RWPE2 (cell line): ENCODE results near the gene TMEM256.

ENCODE experiments used
- ATAC-seq: fragments of 200-7000 bp; cut with Tn5 transposase; 3 replicates; pipeline ENCODE4 v1.9.1; 2021; ENCODE audit warnings: low read depth
- DNase-seq: peaks from one replicate; pipeline ENCODE4 v3.0.0-alpha.2; 2020; ENCODE audit warnings: low spot score
- H3K27ac ChIP-seq: fragments of 450-650 bp; 2 replicates; pipeline ENCODE4 v1.5.1; 2017; ENCODE audit warnings: mild to moderate bottlenecking; ENCODE audit not compliant: poor library complexity, severe bottlenecking
- H3K27me3 ChIP-seq: fragments of 250-450 bp; sonication (Bioruptor Pico); 2 replicates; pipeline ENCODE4 v1.5.1; 2021; ENCODE audit warnings: mild to moderate bottlenecking, moderate library complexity; ENCODE audit not compliant: insufficient read depth, poor library complexity, severe bottlenecking
- H3K36me3 ChIP-seq: fragments of 250-450 bp; sonication (Bioruptor Pico); 2 replicates; pipeline ENCODE4 v1.5.1; 2020; ENCODE audit warnings: low read depth, mild to moderate bottlenecking, moderate library complexity
- H3K4me1 ChIP-seq: fragments of 250-450 bp; sonication (Bioruptor Pico); 2 replicates; pipeline ENCODE4 v1.5.1; 2021; ENCODE audit warnings: mild to moderate bottlenecking, moderate library complexity; ENCODE audit not compliant: insufficient read depth, poor library complexity, severe bottlenecking
- H3K4me3 ChIP-seq: fragments of 250-450 bp; sonication (Bioruptor Pico); 2 replicates; pipeline ENCODE4 v1.5.1; 2021; ENCODE audit warnings: mild to moderate bottlenecking, moderate library complexity; ENCODE audit not compliant: severe bottlenecking
- H3K9me3 ChIP-seq: fragments of 250-450 bp; sonication (Bioruptor Pico); 2 replicates; pipeline ENCODE4 v1.5.1; 2021; ENCODE audit warnings: mild to moderate bottlenecking, moderate library complexity; ENCODE audit not compliant: severe bottlenecking
- TF ChIP-seq, protein P1 (sequence below): fragments of 450-650 bp; IDR thresholded peaks from one replicate; pipeline ENCODE4 v1.5.1; 2017; ENCODE audit warnings: mild to moderate bottlenecking, moderate library complexity; ENCODE audit not compliant: poor library complexity, severe bottlenecking

Gene TMEM256

DNA sequence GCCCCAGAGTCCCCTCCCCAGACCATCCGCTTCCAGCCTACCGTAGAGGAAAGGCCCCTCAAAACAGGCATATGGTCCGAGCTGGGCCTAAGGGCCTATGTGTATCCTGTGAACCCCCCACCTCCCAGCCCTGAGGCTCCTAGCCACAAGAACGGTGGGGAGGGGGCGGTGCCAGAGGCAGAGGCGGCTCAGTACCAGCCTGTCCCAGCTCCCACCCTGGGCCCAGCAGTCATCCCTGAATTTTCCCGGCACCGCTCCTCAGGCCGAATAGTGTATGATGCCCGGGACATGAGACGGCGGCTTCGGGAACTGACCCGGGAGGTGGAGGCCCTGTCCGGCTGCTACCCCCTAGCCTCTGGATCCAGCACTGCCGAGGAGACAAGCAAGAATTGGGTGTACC, 17.3 kb upstream of the TMEM256 start:
- H3K36me3 ChIP-seq, result no peaks in the 10 kb centered on the region
- ATAC-seq (no peak), DNase-seq (no peak)

DNA sequence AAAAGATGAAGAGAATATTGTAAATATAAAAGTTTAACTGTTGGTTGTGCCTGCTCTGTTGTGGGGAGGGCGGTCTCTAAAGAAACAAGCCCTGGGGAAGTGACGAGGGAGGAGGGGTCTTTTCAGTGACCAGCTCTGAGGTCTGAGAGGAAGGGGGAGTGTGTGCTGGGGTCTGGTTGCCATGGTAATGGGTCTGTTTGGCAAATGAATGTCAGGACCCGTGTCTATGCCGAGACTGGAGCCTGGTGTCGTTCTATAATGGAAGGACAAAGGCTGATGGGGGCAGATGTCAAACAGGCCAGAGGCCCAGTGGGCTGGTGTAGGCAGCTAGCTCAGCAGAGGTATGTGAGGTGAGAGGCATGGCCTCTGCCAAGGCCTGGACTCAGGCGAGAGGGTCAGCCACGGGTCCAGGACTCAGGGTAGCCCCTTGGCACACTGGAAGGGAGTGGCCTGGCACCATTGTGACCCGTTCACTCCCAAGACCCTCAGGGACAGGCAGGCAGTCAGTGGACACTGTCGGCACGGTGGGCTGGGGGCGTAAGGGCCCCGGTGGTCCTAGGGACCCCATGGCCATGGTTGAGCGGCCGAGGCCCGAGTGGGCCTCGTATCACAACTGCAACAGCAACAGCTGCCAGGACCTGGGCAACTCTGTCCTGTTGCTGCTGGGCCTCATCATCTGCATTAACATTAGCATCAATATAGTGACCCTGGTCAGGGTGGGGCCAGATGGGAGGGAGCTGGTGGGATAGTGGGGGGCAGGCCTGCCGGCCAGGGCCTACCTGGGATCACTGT, 16.1 kb upstream of the TMEM256 start, which contains the start of gene SPEM1:
Gene SPEM1 (plus strand): TSS at position 506 of the 792 bp plus-strand sequence. CDS start 61 bp downstream, at position 567.
- ATAC-seq, result no peak

More for the DNA sequence above, 17.3 kb upstream of the TMEM256 start:
- H3K4me1 ChIP-seq, result no peaks in the 10 kb centered on the region
- no peaks in the 10 kb centered on the region for H3K9me3 ChIP-seq
- H3K27ac ChIP-seq, result no peak overlapping the region
- H3K27me3 ChIP-seq, result no peaks in the 10 kb centered on the region
- TF ChIP-seq, protein P1, sequence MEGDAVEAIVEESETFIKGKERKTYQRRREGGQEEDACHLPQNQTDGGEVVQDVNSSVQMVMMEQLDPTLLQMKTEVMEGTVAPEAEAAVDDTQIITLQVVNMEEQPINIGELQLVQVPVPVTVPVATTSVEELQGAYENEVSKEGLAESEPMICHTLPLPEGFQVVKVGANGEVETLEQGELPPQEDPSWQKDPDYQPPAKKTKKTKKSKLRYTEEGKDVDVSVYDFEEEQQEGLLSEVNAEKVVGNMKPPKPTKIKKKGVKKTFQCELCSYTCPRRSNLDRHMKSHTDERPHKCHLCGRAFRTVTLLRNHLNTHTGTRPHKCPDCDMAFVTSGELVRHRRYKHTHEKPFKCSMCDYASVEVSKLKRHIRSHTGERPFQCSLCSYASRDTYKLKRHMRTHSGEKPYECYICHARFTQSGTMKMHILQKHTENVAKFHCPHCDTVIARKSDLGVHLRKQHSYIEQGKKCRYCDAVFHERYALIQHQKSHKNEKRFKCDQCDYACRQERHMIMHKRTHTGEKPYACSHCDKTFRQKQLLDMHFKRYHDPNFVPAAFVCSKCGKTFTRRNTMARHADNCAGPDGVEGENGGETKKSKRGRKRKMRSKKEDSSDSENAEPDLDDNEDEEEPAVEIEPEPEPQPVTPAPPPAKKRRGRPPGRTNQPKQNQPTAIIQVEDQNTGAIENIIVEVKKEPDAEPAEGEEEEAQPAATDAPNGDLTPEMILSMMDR, result no peak
- no peak overlapping the region for H3K4me3 ChIP-seq

DNA sequence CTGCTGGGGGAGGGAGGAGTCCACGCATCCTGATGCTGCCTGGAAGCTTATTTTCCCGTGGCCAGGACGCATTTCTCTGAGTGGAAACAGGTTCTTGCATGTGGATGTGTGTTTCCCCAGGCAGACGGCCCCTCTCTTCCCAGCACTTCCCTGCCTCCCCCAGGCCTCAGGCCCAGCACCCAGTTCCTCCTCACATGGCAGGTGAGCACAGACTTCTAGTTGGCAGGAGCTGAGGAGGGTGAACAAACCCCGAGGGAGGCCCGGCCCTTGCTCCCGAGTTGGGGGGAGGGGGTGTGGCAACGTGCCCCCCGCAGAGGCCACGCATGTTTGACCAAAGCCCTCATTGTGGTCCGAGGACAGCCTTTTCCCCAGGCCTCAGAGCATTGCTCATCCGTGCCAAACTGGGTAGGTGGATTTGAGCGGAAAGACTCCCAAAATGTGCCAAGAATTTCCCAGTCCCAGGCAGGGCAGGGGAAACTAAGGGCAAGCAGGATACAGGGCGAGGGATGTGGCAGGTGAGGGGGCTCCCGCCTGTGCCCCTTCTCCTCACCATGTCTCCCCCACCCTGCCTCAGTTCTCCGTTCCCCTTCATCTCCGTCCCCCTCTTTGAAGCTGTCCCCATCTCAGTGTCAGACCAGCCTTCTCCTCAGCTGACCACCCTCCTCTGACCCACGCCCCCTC, 14.7 kb upstream of the TMEM256 start:
- DNase-seq (no peak), ATAC-seq (no peak)
- TF ChIP-seq, protein P1, result no peak
- Histone ChIP-seq H3K27ac (no peak overlapping the region), H3K36me3 (no peaks in the 10 kb centered on the region), H3K4me3 (no peak overlapping the region), H3K27me3 (no peaks in the 10 kb centered on the region), H3K9me3 (no peaks in the 10 kb centered on the region), H3K4me1 (no peaks in the 10 kb centered on the region)

More for the DNA sequence above, 16.1 kb upstream of the TMEM256 start, which contains the start of gene SPEM1:
- Histone ChIP-seq H3K4me1 (no peaks in the 10 kb centered on the region), H3K4me3 (no peak within 1 kb of the TSS), H3K36me3 (no peaks in the 10 kb centered on the region), H3K27me3 (no peaks in the 10 kb centered on the region), H3K9me3 (no peaks in the 10 kb centered on the region), H3K27ac (no peak within 1 kb of the TSS)
- TF ChIP-seq, protein P1, result no peak
- no peak for DNase-seq

DNA sequence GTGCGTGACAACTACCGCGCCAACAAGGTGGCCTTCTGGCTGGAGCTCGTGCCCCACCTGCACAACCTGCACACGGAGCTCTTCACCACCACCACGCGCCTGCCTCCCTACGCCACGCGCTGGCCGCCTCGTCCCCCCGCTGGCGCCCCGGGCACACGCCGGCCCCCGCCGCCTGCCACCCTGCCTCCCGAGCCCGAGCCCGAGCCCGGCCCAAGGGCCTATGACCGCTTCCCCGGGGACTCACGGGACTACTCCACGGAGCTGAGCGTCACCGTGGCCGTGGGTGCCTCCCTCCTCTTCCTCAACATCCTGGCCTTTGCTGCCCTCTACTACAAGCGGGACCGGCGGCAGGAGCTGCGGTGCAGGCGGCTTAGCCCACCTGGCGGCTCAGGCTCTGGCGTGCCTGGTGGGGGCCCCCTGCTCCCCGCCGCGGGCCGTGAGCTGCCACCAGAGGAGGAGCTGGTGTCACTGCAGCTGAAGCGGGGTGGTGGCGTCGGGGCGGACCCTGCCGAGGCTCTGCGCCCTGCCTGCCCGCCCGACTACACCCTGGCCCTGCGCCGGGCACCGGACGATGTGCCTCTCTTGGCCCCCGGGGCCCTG, 13.3 kb upstream of the TMEM256 start:
- H3K27me3 ChIP-seq, result no peaks in the 10 kb centered on the region
- H3K4me3 ChIP-seq, result no peak overlapping the region
- H3K9me3 ChIP-seq, result no peaks in the 10 kb centered on the region
- H3K36me3 ChIP-seq, result no peaks in the 10 kb centered on the region
- ATAC-seq, result no peak
- H3K4me1 ChIP-seq, result no peaks in the 10 kb centered on the region
- TF ChIP-seq, protein P1, result no peak
- no peak overlapping the region for H3K27ac ChIP-seq
- DNase-seq, result no peak
